Vein endothelial cell (primary cell): ENCODE measurements around the gene POT1. TPM values are rescaled to one million over a fixed set of nuclear protein-coding genes. Genes with fewer than 3 reads are reported as not detected.

ENCODE experiments used
- total RNA-seq: library from RNA; depleted of rRNA; stranded (reverse); fragments of >200 nt; gene quantifications from 2 replicates; pipeline ENCODE4 v1.2.3, GENCODE V29; 2012

Gene POT1
- total RNA-seq = 18.0 and 26.1 TPM in 2 replicates

GRCh38 chr7:124929467-124930172 lies at the start of gene POT1:
Gene POT1, minus strand, starts transcription at chr7:124929825. Its CDS starts 32,652 bp downstream, at chr7:124897173.

Other genes with a start within 250 kb of the POT1 start
- gene GPR37, start 164.0 kb downstream of the POT1 start, total RNA-seq = 0.76 and 4.2 TPM in 2 replicates